Uterus (tissue), 2 donors: Measurements from ENCODE around the gene NHS.

ENCODE experiments used
- CTCF ChIP-seq, 4 experiments: fragments of 200-600 bp in 2 of 4; fragments of 450-650 bp in 2 of 4; sonication (generic) in 2 of 4; IDR thresholded peaks; one replicate each; pipeline ENCODE4 v1.5.1; 2016 to 2019; ENCODE audit warnings: antibody characterized with exemption in 4 of 4, mild to moderate bottlenecking in 2 of 4, moderate library complexity in 1 of 4
- POLR2A ChIP-seq, 2 donors: fragments of 450-650 bp; IDR thresholded peaks; one replicate each; pipeline ENCODE4 v1.6.1; 2016; ENCODE audit warnings: antibody characterized with exemption in 2 of 2, mild to moderate bottlenecking in 1 of 2, moderate library complexity in 1 of 2

GRCh38 chrX:17520016-17520615 is 145.1 kb downstream of the NHS start:
- no peak for TF ChIP-seq CTCF (IDR thresholded peaks at IDR 0.05)
- TF ChIP-seq POLR2A (IDR thresholded peaks at IDR 0.05), result no peak
